ENCODE results near the gene DAPP1. TPM values are rescaled to one million over a fixed set of nuclear protein-coding genes. Genes with fewer than 3 reads are reported as not detected.

The DAPP1 gene
- total RNA-seq, 1 donor from 2014 or later = not detected

DNA sequence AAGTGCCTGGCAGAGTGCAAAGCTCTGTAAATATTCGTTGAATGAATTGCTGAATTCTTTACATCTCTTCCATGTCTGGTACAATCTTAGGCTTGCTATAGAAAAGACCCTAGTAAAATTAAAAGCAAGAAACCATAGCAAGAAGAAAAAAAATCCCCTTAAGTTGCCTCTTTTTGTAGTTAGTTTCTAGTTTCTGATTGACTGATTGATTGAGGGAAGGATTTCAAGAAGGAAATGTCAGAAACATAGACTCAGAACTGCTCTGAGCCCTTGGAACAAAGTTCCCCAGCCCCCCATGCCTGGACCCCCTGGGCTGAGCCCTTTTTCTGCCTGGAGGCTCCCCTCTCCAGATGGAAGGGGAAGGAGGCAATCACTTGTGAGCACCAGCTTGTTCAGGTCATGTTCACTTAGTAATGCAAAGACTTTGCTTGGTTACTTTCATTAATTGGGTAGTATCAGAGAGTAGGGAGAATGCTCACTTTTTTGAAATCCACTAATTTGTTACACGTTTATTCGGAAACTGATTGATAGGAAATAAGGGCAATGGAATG, 35.6 kb downstream of the DAPP1 start:
- Mint-ChIP-seq H3K4me3 (no peak overlapping the region), H3K27ac (ENCODE audit: unreplicated experiment) (no peak overlapping the region), H3K27me3 (ENCODE audit: low read depth) (no peaks in the 10 kb centered on the region), H3K9me3 (peaks cover 3% of the 10 kb centered on the region), H3K4me1 (peaks cover 22% of the 10 kb centered on the region), H3K36me3 (ENCODE audit: low read depth) (no peaks in the 10 kb centered on the region)
- TF ChIP-seq CTCF (conservative IDR thresholded peaks at IDR 0.05) = no peak
- DNase-seq (ENCODE audit: low read depth, low spot score) = no peak

DNA sequence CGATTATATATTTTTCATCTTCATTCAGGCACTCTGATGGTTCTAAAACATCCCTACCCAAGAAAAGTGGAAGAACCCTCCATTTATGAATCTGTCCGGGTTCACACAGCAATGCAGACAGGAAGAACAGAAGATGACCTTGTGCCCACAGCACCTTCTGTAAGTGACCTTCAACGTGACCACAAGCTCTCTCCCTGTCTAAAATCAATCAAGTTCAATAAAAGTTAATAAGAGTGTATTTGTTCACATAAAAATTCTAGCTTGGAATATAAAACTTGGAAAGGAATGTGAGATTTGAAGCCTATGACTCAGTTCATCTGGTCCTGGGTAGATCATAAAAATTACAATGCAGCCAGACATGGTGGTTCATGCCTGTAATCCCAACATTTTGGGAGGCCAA, 36.6 kb downstream of the DAPP1 start:
- H3K9me3 Mint-ChIP-seq = peaks cover 3% of the 10 kb centered on the region
- TF ChIP-seq CTCF (conservative IDR thresholded peaks at IDR 0.05) = no peak
- H3K4me1 Mint-ChIP-seq = peaks cover 22% of the 10 kb centered on the region
- H3K27me3 Mint-ChIP-seq (ENCODE audit: low read depth) = no peaks in the 10 kb centered on the region
- no peak overlapping the region for H3K27ac Mint-ChIP-seq (ENCODE audit: unreplicated experiment)
- no peak for DNase-seq (ENCODE audit: low read depth, low spot score)
- no peak overlapping the region for H3K4me3 Mint-ChIP-seq
- H3K36me3 Mint-ChIP-seq (ENCODE audit: low read depth) = no peaks in the 10 kb centered on the region

DNA sequence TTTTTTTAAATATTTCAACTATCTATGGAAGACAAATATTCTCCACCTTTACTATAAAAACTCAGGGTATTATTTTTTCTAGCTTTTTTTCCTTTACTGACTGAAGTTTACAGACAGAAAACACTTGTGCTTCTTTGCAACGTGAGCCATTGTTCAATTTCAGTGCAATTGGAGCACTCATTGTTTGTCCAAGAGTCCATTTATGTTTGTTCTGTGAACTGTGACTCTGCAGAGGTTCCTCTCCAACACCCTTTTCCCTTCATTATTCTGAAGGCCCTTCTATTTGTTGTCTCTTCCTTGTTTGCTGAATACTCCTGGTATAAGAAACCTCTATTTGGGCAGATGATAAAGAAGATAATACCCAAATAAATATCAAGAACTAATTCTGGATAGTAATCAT, 37.4 kb downstream of the DAPP1 start:
- no peak for TF ChIP-seq CTCF (conservative IDR thresholded peaks at IDR 0.05)
- no peak for DNase-seq (ENCODE audit: low read depth, low spot score)
- H3K4me1 Mint-ChIP-seq = peaks cover 22% of the 10 kb centered on the region
- H3K36me3 Mint-ChIP-seq (ENCODE audit: low read depth) = no peaks in the 10 kb centered on the region
- H3K27me3 Mint-ChIP-seq (ENCODE audit: low read depth) = no peaks in the 10 kb centered on the region
- peaks cover 3% of the 10 kb centered on the region for H3K9me3 Mint-ChIP-seq
- H3K27ac Mint-ChIP-seq (ENCODE audit: unreplicated experiment) = no peak overlapping the region
- H3K4me3 Mint-ChIP-seq = no peak overlapping the region

DNA sequence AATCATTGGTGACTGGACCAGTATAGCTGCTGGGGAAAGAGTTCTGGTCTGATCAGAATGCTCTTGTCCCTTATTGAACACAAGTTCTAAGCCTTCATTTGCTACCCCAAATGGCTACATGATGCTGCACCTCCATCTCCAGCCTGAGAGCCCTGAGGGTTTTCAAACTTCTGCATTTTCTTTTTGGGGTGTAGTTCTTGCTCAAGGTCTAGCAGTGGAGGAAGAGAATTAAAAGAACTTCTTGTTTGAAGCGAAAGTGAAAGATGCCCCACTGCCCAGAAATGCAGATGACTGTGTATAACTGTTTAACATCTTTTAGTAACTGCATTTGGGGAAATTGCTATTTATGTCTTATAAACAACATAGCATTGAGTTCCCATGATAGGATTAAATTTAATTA, 39.1 kb downstream of the DAPP1 start:
- H3K36me3 Mint-ChIP-seq (ENCODE audit: low read depth) = no peaks in the 10 kb centered on the region
- no peak for TF ChIP-seq CTCF (conservative IDR thresholded peaks at IDR 0.05)
- H3K4me1 Mint-ChIP-seq = peaks cover 22% of the 10 kb centered on the region
- no peak for DNase-seq (ENCODE audit: low read depth, low spot score)
- peaks cover 3% of the 10 kb centered on the region for H3K9me3 Mint-ChIP-seq
- no peak overlapping the region for H3K27ac Mint-ChIP-seq (ENCODE audit: unreplicated experiment)
- no peak overlapping the region for H3K4me3 Mint-ChIP-seq
- H3K27me3 Mint-ChIP-seq (ENCODE audit: low read depth) = no peaks in the 10 kb centered on the region

- H3K4me1 Mint-ChIP-seq = peaks cover 18% of the 10 kb centered on the region
- H3K27ac Mint-ChIP-seq (ENCODE audit: unreplicated experiment) = peak overlapping the region; percentile 44
- TF ChIP-seq CTCF (conservative IDR thresholded peaks at IDR 0.05) = no peak
- H3K27me3 Mint-ChIP-seq (ENCODE audit: low read depth) = no peaks in the 10 kb centered on the region
- H3K9me3 Mint-ChIP-seq = peaks cover 3% of the 10 kb centered on the region
- no peaks in the 10 kb centered on the region for H3K36me3 Mint-ChIP-seq (ENCODE audit: low read depth)
- DNase-seq (ENCODE audit: low read depth, low spot score) = no peak
- H3K4me3 Mint-ChIP-seq = no peak overlapping the region
Measured at GRCh38 chr4:99856166-99856565, 39.5 kb downstream of the DAPP1 start.

All from neural crest cell (in vitro differentiated cells).